ENCODE data around the gene OPCML.

OPCML gene

DNA sequence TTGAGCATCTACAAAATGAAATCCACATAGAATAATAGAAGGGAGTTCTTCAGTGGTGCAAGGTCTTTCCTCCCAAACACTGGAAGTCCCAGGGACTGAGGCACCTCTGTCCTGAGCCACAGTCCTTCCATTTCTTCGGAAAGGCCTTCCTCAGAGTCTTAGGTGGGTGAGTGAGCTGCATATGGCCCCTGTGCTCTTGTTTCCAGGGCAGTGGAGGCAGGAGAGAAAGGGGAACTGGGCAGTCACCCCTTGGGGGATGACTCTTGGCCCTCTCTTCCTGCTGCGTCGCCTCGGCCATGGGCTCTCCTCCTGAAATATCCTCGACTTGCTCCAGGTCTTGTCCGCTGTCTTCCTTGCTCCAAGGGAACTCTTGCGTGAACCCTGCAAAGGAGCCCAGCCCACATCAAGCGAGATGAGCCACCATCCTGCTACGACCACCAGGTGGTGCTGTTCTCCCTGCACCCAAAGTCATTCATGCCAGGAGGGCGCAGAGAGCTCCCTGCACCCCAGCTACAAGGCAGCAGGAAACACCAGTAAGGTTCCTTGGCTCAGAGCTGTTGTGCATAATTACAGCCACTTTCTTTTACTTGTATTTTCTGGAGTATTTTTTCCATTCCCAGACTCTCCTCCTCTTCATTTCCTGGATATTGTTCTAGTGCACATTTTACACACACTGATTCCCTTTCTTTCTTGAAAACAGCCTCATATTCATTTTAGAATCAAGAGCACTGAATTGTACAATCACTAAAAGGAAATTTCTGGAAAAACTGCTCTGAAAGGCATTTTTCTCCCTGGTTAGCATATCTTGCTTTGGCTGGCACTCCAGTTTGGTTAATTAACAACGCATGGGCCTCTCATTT, 397.8 kb downstream of the OPCML start:
- TF ChIP-seq, protein P1, sequence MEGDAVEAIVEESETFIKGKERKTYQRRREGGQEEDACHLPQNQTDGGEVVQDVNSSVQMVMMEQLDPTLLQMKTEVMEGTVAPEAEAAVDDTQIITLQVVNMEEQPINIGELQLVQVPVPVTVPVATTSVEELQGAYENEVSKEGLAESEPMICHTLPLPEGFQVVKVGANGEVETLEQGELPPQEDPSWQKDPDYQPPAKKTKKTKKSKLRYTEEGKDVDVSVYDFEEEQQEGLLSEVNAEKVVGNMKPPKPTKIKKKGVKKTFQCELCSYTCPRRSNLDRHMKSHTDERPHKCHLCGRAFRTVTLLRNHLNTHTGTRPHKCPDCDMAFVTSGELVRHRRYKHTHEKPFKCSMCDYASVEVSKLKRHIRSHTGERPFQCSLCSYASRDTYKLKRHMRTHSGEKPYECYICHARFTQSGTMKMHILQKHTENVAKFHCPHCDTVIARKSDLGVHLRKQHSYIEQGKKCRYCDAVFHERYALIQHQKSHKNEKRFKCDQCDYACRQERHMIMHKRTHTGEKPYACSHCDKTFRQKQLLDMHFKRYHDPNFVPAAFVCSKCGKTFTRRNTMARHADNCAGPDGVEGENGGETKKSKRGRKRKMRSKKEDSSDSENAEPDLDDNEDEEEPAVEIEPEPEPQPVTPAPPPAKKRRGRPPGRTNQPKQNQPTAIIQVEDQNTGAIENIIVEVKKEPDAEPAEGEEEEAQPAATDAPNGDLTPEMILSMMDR (IDR thresholded peaks at IDR 0.05; ENCODE audit: extremely low read depth, missing control alignments) = peak; percentile 66
- peak; percentile 71 for DNase-seq (ENCODE audit: low spot score)

DNA sequence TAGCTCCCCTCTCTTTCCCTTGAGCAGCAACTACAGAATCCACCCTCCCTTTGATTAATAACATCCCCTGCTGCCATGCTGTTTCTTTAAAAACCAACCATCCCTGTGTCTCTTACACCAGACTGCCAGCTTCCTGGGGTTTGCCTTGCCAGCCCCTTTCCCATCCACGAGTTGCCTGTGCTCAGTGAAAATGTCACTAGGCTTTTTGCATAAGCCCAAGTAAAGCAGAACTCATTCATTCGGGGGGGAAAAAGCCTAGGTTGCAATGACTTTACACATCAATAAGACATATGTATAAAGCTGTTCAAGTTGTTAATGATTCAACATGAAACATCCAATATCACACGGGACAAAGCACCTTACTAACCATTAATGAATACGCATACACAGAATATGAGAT, 398.7 kb downstream of the OPCML start:
- TF ChIP-seq, protein P1 (IDR thresholded peaks at IDR 0.05; ENCODE audit: extremely low read depth, missing control alignments) = no peak
- no peak for DNase-seq (ENCODE audit: low spot score)

DNA sequence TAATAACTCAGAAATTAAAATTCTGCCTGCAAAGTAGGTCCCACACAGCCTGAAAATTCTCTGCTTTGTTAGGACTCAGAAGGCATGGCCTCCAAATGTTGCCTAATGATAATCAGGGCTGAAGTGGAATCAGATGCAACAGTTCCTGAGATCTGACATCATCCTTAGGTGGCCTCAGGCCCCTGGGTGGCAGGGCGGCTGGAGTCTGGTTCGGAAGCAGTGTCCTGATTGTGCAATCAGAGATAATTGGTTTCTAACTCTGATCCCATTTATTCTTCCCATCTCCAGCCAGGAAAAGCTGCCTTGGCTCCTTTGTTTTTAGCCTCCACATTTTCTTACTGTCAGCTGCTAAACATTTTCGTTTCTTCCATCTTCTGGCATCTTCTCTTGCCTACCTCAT, 399.3 kb downstream of the OPCML start:
- no peak for DNase-seq (ENCODE audit: low spot score)
- TF ChIP-seq, protein P1 (IDR thresholded peaks at IDR 0.05; ENCODE audit: extremely low read depth, missing control alignments) = no peak

DNA sequence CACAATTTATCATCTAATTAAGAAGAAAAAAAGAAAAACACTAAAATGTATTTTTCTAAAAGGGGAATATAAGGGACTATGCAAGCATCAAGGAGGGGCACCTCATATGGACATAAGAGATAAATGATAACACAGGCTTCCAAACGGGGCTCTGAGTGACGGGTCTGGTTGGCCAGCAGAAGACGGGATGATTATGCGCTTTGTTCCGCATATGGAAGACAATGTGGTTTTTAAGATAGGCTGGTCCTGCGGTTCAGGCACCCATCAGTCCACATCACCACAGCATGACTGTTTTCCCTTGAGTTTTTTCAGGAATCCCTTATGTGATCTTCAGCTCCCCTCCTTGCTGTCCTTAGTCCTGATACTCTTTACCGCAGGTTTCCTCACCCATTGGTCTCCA, 404.6 kb downstream of the OPCML start:
- TF ChIP-seq, protein P1 (IDR thresholded peaks at IDR 0.05; ENCODE audit: extremely low read depth, missing control alignments) = no peak
- DNase-seq (ENCODE audit: low spot score) = no peak

DNA sequence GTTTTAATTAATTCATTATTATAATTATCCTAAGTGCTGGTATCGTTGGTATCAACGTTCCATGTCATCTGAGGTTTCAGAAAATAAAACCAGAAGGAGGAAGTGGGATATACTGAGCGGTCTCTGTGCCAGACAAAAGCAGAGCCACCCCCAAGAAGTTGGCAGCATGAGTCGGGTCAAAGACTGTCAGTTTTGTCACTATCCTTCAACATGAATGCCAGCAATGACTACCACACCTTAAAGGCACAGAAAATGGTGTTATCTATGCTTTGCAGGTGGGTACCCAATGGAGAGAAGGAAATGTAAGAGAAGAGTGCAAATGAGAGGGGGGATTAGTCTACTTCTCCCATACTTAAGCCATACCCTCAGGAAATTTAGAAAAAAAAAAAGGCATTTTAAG, 408.5 kb downstream of the OPCML start:
- TF ChIP-seq, protein P1 (IDR thresholded peaks at IDR 0.05; ENCODE audit: extremely low read depth, missing control alignments) = no peak
- no peak for DNase-seq (ENCODE audit: low spot score)

DNA sequence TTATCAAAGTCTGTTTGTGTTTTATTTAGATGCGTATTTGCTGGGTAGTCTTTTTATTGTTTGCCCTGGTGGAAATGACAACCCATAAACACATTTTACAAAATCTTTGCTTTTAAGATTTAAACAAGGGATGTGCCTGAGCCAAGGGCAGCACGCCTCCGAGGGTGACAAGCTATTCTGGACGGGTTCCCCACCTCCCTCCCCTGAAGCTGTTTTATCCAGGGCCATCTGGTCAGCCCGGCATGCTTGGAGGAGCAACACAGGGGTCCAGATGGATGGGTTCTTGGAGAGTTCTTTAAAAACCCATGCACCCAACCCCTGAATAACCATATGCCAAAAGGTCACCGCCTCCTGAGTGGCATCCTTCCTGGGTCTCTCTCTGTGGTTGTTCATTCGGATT, 408.9 kb downstream of the OPCML start:
- TF ChIP-seq, protein P1 (IDR thresholded peaks at IDR 0.05; ENCODE audit: extremely low read depth, missing control alignments) = no peak
- no peak for DNase-seq (ENCODE audit: low spot score)

DNA sequence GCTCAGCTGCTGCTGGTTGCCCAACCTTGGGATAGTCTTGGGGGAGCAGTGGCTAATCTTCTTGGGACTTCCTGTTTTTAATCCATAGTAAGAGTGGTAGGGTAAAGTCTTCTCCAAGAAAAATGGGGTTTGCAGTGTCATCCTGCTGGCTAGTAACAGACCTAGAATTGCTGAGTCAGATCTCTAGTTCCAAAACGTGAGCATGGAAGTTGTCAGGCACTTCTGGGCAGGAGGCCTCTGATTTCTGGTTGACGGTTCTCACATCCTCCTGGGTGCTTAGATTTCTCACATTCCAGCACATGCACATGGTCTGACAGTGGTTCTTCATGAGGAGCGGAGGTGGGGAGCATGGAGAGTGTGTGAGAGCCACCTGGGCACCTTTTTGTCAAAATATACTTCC, 410.0 kb downstream of the OPCML start:
- no peak for DNase-seq (ENCODE audit: low spot score)
- TF ChIP-seq, protein P1 (IDR thresholded peaks at IDR 0.05; ENCODE audit: extremely low read depth, missing control alignments) = no peak
